Measurements from ENCODE around the gene LMNTD2. TPM values are rescaled to one million over a fixed set of nuclear protein-coding genes. Genes with fewer than 3 reads are reported as not detected.

LMNTD2 gene
- total and polyA plus RNA-seq, 10 donors, result 3.9 to 10.1 (median 5.7) TPM

DNA sequence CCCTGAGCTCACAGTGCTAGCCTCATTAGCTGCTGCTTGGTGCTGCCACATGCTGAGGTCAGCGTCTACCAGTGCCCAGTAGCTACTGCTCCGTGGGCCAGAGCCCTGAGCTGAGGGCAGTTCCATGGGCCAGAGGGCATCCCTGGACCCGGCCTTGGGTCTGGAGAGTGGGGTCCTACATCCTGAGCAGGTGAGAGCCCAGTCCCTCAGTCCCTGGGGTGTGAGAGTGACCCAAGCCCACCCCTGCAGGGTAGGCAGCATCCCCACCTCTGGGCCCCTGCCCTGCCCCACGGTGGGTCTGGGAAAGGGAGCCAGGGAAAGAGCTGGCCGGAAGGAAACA is 9.8 kb downstream of the LMNTD2 start:
- Histone ChIP-seq H3K4me1 (peaks cover 5 to 27% (median 17%) of the 10 kb centered on the region in 6 donors), H3K27me3 (replicated peaks in 1 of 7) (peaks cover 2 to 33% (median 22%) of the 10 kb centered on the region in 7 donors), H3K27ac (no peak overlapping the region), H3K9me3 (no peaks in the 10 kb centered on the region), H3K36me3 (peaks cover 0 to 6% (median 0%) of the 10 kb centered on the region in 6 donors), H3K4me3 (no peak overlapping the region)
- DNase-seq, result no peak
- 81 to 95% (median 86%) methylated on average over 2 to 5 of the region's 5 CpGs for WGBS, 5 donors
- intact Hi-C loops (cut with DNase I; ENCODE audit: low total_unique reads), result loop anchor here (10.0 kb wide), 1 partner anchor 174 kb away; no protein-coding TSS in a partner anchor
- TF ChIP-seq POLR2A (IDR thresholded peaks at IDR 0.05) (no peak), POLR2AphosphoS5 (IDR thresholded peaks at IDR 0.05) (no peak)
- TF ChIP-seq, protein P1, sequence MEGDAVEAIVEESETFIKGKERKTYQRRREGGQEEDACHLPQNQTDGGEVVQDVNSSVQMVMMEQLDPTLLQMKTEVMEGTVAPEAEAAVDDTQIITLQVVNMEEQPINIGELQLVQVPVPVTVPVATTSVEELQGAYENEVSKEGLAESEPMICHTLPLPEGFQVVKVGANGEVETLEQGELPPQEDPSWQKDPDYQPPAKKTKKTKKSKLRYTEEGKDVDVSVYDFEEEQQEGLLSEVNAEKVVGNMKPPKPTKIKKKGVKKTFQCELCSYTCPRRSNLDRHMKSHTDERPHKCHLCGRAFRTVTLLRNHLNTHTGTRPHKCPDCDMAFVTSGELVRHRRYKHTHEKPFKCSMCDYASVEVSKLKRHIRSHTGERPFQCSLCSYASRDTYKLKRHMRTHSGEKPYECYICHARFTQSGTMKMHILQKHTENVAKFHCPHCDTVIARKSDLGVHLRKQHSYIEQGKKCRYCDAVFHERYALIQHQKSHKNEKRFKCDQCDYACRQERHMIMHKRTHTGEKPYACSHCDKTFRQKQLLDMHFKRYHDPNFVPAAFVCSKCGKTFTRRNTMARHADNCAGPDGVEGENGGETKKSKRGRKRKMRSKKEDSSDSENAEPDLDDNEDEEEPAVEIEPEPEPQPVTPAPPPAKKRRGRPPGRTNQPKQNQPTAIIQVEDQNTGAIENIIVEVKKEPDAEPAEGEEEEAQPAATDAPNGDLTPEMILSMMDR (IDR thresholded peaks at IDR 0.05 in 8 of 11, conservative IDR thresholded peaks at IDR 0.05 in 3 of 11), result no peak

DNA sequence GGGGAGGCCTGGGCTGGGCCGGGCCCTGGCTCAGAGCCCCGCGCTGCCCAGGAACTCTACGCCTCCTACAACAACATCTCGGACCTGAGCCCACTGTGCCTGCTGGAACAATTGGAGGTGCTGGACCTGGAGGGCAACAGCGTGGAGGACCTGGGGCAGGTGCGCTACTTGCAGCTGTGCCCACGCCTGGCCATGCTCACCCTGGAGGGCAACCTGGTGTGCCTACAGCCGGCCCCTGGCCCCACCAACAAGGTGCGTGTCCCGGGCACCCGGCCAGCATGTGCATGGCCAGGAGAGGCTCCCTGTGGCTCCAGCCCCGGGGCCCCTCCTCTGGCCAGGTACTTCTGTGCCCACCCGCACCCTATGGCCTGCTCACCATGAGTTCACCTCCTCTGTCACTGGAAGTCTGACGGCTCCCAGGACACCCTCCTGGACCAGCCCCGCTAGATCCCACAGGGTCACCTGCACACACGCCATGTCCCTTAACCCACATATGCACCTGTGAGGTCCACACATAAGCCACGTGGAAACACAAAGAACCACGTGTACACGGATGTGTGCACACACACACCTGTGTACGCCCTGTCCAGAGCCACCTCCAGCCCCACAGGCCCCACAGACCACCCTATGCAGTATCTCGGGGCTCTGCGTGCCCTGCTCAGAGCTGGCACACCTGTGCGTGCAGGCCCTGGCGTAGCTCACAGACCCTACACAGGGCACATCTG is 10.4 kb downstream of the LMNTD2 start:
- TF ChIP-seq, protein P1 (IDR thresholded peaks at IDR 0.05 in 8 of 11, conservative IDR thresholded peaks at IDR 0.05 in 3 of 11), result no peak
- TF ChIP-seq POLR2A (IDR thresholded peaks at IDR 0.05) (no peak), POLR2AphosphoS5 (IDR thresholded peaks at IDR 0.05) (no peak)
- 94 to 97% (median 95%) methylated on average over 8 to 25 of the region's 25 CpGs for WGBS, 5 donors
- H3K9me3 ChIP-seq, result no peaks in the 10 kb centered on the region
- H3K4me1 ChIP-seq, result peaks cover 5 to 22% (median 12%) of the 10 kb centered on the region in 6 donors
- H3K4me3 ChIP-seq, result no peak overlapping the region
- intact Hi-C loops (cut with DNase I; ENCODE audit: low total_unique reads), result loop anchor here (10.0 kb wide), 1 partner anchor 175 kb away; no protein-coding TSS in a partner anchor
- no peak overlapping the region for H3K27ac ChIP-seq
- peaks cover 0 to 28% (median 17%) of the 10 kb centered on the region in 7 donors for H3K27me3 ChIP-seq (replicated peaks in 1 of 7)
- H3K36me3 ChIP-seq, result peaks cover 0 to 6% (median 0%) of the 10 kb centered on the region in 6 donors
- DNase-seq, result no peak

DNA sequence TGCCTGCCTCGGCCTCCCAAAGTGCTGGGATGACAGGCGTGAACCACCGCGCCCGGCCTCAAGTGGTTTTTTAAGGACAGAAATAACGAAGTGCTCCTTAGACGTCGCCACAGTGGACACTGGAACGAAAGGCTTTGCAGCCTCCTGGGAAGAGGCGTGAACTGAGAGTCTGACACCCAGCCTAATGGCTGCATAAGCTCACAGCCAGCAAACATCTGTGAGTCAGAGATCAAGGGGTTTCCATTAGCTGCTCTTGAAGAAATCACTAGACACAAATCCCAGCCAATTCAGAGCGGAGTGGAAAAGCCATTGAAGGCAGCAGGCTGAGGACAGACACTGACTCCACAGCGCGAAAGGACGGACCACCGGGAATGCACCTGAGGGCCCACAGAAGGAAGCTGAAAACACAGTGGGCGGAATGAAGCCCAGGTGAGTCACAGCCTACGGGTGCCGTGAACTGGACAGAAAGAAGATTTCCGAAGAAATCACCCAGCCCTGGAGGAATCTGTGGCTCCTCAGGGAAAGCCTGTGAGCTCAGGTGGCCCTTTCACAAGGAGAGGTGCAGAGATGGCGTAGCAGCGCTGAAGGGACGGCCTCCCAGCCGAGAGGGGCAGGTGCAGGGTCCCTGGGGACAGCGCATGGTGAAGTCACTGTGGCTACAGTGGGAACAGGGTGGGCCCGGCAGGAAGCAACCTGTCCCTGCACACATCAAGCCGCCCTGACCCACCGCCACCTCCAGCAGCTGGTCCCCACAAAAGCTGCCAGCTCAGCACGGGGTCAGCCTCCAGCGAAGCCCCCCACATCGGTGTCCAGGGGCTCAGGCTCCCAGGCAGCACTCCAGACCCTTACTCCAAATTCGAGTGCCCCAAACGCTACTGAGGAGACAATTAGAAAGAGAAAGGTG is 11.6 kb downstream of the LMNTD2 start:
- intact Hi-C loops (cut with DNase I; ENCODE audit: low total_unique reads), result no loop called here
- H3K4me3 ChIP-seq, result no peak overlapping the region
- 83 to 88% (median 87%) methylated on average over 31 to 32 of the region's 32 CpGs for WGBS, 5 donors
- peak; percentile 71 for DNase-seq
- H3K4me1 ChIP-seq, result peaks cover 0 to 9% (median under 1%) of the 10 kb centered on the region in 6 donors
- H3K27ac ChIP-seq, result no peak overlapping the region
- H3K27me3 ChIP-seq (replicated peaks in 1 of 7), result peaks cover 0 to 16% (median 6%) of the 10 kb centered on the region in 7 donors
- H3K9me3 ChIP-seq, result no peaks in the 10 kb centered on the region
- peaks cover 0 to 6% (median 0%) of the 10 kb centered on the region in 6 donors for H3K36me3 ChIP-seq
- no peak for TF ChIP-seq POLR2AphosphoS5 (IDR thresholded peaks at IDR 0.05)
- TF ChIP-seq, protein P1 (IDR thresholded peaks at IDR 0.05 in 8 of 11, conservative IDR thresholded peaks at IDR 0.05 in 3 of 11), result no peak
- no peak for TF ChIP-seq POLR2A (IDR thresholded peaks at IDR 0.05)

Measured in spleen (tissue), 11 donors.